Activated B cell treated with CpG ODN at 0.5 μM for 24 hours (primary cell): ENCODE data around the gene GAB3. TPM values are rescaled to one million over a fixed set of nuclear protein-coding genes. Genes with fewer than 3 reads are reported as not detected.

Experiments
- ATAC-seq: fragments of 200-7000 bp; cut with Tn5 transposase; one replicate; pipeline ENCODE4 v1.10.0; 2021; ENCODE audit warnings: low read depth, mild to moderate bottlenecking, moderate library complexity
- CTCF ChIA-PET: fragments of 350-600 bp; sonication (Branson Sonifier 250); formaldehyde crosslinking; loops from one replicate; lab custom pipeline; 2021; ENCODE audit warnings: antibody characterized with exemption; lab: Charles Lee
- POLR2A ChIA-PET: fragments of 350-600 bp; sonication (Branson Sonifier 250); formaldehyde crosslinking; loops from one replicate; lab custom pipeline; 2021; ENCODE audit warnings: antibody characterized with exemption; lab: Charles Lee
- DNase-seq: peaks from one replicate; pipeline ENCODE4 v3.0.0; 2022
- H3K27ac Mint-ChIP-seq: one replicate; pipeline ENCODE4 v1.8.0; 2020; ENCODE audit warnings: mixed read lengths
- H3K27me3 Mint-ChIP-seq: one replicate; pipeline ENCODE4 v1.8.0; 2021; ENCODE audit warnings: mixed read lengths
- H3K36me3 Mint-ChIP-seq: one replicate; pipeline ENCODE4 v1.8.0; 2021; ENCODE audit warnings: low read depth, mixed read lengths
- H3K4me1 Mint-ChIP-seq: one replicate; pipeline ENCODE4 v1.8.0; 2021; ENCODE audit warnings: mixed read lengths
- H3K4me3 Mint-ChIP-seq: one replicate; pipeline ENCODE4 v1.8.0; 2020; ENCODE audit warnings: mild to moderate bottlenecking, mixed read lengths
- H3K9me3 Mint-ChIP-seq: one replicate; pipeline ENCODE4 v1.8.0; 2020; ENCODE audit warnings: mixed read lengths
- intact Hi-C: fragments of 100-400 bp; cut with micrococcal nuclease; formaldehyde crosslinking; loops from one replicate; pipeline ENCODE4 v1.15.1; 2024
- total RNA-seq: library from RNA; stranded (reverse); gene quantifications from 2 replicates; pipeline ENCODE4 v1.2.3, GENCODE V29; 2022
- TF ChIP-seq, protein P1 (sequence below): fragments of 200-600 bp; IDR thresholded peaks from one replicate; pipeline ENCODE4 v1.8.0; 2022; ENCODE audit warnings: antibody characterized with exemption, mild to moderate bottlenecking

GAB3 gene, protein sequence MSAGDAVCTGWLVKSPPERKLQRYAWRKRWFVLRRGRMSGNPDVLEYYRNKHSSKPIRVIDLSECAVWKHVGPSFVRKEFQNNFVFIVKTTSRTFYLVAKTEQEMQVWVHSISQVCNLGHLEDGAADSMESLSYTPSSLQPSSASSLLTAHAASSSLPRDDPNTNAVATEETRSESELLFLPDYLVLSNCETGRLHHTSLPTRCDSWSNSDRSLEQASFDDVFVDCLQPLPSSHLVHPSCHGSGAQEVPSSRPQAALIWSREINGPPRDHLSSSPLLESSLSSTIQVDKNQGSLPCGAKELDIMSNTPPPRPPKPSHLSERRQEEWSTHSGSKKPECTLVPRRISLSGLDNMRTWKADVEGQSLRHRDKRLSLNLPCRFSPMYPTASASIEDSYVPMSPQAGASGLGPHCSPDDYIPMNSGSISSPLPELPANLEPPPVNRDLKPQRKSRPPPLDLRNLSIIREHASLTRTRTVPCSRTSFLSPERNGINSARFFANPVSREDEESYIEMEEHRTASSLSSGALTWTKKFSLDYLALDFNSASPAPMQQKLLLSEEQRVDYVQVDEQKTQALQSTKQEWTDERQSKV
- 7.1 and 7.5 TPM in 2 replicates for total RNA-seq

DNA sequence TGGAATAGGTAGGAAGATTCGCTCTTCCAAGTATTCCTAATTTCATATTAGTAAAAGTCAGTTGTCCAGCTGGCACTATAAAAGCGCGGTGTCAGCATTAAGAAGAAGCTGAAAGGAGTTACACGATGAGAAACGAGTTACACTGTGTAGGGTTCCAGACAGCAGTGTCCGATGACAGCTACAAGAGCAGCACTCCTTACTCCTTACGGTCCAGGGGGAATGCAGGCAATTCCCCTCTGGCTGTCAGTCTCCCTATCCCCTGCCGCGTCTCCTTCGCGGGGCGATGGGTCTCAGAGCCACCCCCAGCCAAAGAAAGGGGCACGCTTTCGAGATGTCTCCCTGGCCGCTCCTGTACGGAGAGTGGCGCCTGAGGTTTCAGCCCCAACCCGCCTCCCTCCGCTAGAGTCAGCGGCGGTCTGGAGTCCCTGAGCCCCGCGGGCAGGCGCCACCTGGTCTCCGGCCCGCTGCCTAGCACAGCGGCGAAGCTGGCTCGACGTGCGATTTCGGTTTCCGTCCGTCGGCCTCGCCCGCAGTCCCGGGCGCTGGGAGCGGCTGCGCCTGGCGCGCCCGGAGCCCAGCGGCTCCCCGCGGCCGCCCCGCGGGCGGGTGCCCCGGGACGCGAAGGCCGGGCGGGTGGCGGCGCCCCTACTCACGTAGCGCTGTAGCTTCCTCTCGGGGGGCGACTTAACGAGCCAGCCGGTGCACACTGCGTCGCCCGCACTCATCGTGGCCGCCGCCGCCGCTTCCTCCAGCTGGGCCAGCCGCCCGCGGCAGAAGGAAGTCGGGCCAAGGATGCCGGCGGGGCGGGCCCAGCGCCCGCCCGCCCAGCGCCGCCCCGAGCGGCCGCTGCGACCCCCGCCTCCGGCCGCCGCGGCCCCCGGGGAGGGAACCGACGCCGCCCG, at the start of gene GAB3:
TSS of gene GAB3 (minus strand) at position 777 of the 902 bp plus-strand sequence. CDS start at position 725, 52 bp downstream.
- H3K9me3 Mint-ChIP-seq, result no peaks in the 10 kb centered on the region
- POLR2A ChIA-PET, result interaction anchor here (0.6 to 1.6 kb wide), 6 partner anchors 12 to 341 kb away, joined by 3 to 22 read pairs (median 6); partner anchors contain the start of genes DKC1 and DNASE1L1
- no peaks in the 10 kb centered on the region for H3K27me3 Mint-ChIP-seq
- no peaks in the 10 kb centered on the region for H3K36me3 Mint-ChIP-seq
- peak within 1 kb of the TSS; percentile 86 for H3K4me3 Mint-ChIP-seq
- intact Hi-C loops, result loop anchor here (1.0 kb wide), 1 partner anchor 12 kb away; the partner anchor contains the start of gene DKC1
- H3K4me1 Mint-ChIP-seq, result peaks cover 21% of the 10 kb centered on the region
- CTCF ChIA-PET, result interaction anchor here (0.8 to 5.1 kb wide), 5 partner anchors 13 to 90 kb away, joined by 3 to 27 read pairs (median 3); partner anchors contain the start of gene DKC1
- TF ChIP-seq, protein P1, sequence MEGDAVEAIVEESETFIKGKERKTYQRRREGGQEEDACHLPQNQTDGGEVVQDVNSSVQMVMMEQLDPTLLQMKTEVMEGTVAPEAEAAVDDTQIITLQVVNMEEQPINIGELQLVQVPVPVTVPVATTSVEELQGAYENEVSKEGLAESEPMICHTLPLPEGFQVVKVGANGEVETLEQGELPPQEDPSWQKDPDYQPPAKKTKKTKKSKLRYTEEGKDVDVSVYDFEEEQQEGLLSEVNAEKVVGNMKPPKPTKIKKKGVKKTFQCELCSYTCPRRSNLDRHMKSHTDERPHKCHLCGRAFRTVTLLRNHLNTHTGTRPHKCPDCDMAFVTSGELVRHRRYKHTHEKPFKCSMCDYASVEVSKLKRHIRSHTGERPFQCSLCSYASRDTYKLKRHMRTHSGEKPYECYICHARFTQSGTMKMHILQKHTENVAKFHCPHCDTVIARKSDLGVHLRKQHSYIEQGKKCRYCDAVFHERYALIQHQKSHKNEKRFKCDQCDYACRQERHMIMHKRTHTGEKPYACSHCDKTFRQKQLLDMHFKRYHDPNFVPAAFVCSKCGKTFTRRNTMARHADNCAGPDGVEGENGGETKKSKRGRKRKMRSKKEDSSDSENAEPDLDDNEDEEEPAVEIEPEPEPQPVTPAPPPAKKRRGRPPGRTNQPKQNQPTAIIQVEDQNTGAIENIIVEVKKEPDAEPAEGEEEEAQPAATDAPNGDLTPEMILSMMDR, result no peak
- DNase-seq (peak; percentile 52), ATAC-seq (peak; percentile 68)
- H3K27ac Mint-ChIP-seq, result peak within 1 kb of the TSS; percentile 86

DNA sequence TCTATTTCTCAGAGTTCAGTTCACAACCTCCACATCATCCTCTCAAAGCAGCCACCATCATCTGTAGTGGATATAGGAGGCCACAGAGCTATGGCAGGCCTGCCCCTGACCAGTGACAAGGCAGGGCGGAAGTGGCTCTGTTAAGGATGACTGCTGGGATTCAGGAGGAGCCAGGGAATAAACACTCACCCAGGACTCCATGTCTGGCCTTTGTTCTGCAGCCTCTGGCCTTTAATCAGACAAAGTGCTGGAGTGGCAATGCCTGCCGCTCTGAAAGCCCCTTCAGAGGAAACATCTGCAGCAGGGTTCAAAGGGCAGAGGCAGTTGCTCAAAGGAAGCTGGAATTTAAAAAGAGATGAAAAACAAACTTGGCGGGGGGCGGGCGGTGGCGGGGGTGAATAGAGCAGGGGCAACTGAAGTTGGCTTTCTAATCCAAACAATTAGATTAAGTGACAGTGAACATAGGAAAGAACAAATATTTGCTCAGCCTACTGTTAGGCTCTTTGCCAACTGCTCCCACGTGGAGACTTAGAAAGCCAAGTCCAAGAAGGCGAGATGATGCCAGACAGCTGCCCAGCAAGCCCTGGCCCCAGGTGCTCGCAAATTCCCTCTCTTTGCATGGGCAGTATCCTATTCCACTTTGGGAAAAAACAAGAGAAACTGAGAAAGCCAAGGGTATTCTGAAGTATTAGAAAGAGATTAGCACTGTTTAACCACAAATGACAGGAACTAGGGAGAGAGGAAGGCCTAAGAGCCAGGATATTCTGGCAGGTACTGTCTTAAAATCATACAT, 48.9 kb upstream of the GAB3 start:
- H3K4me3 Mint-ChIP-seq, result no peak overlapping the region
- CTCF ChIA-PET, result no interaction called here
- no peaks in the 10 kb centered on the region for H3K27me3 Mint-ChIP-seq
- ATAC-seq (no peak), DNase-seq (no peak)
- no peak overlapping the region for H3K27ac Mint-ChIP-seq
- TF ChIP-seq, protein P1, result no peak
- H3K9me3 Mint-ChIP-seq, result no peaks in the 10 kb centered on the region
- H3K4me1 Mint-ChIP-seq, result peaks cover 34% of the 10 kb centered on the region
- no peaks in the 10 kb centered on the region for H3K36me3 Mint-ChIP-seq
- POLR2A ChIA-PET, result no interaction called here
- intact Hi-C loops, result no loop called here

DNA sequence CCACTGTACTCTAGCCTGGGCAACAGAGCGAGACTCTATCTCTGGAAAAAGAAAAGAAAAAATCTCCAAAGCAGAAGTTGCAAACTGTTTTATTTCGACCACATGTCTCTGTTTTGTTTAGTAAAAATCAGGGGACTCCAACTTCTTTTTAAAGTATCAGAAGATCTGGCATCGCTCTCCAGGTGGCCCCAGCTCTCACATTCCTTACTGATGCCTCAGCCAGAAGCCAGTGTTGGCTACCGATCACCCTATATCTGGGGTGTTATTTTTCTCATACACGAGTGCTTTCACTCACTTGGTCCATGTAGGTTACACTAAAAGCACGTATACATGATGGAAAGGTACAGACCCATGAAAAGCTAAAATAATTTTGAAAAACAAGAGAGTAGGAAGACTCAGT, 46.1 kb upstream of the GAB3 start:
- Mint-ChIP-seq H3K27me3 (no peaks in the 10 kb centered on the region), H3K27ac (no peak overlapping the region), H3K4me3 (no peak overlapping the region), H3K9me3 (no peaks in the 10 kb centered on the region), H3K4me1 (peaks cover 28% of the 10 kb centered on the region), H3K36me3 (no peaks in the 10 kb centered on the region)
- DNase-seq (no peak), ATAC-seq (no peak)
- CTCF ChIA-PET, result no interaction called here
- TF ChIP-seq, protein P1, result no peak
- POLR2A ChIA-PET, result no interaction called here
- intact Hi-C loops, result no loop called here

DNA sequence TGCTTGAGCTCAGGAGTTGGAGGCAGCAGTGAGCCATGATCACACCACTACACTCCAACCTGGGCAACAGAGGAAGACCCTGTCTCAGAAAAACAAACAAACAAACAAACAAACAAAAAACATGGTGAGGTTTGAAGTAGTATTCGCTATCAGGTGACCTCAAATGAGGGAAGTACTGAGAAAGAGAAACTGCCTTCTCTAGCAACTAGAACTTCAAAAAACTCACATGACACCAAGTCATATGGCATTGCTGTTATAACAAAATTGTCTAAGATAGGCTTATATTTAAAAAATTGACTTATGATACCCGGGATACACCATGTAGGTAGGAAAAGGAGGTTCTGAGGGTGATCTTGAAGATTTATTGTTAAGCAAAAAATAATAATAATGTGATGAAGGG, 44.1 kb upstream of the GAB3 start:
- TF ChIP-seq, protein P1, result no peak
- POLR2A ChIA-PET, result no interaction called here
- no peak overlapping the region for H3K4me3 Mint-ChIP-seq
- ATAC-seq, result no peak
- H3K4me1 Mint-ChIP-seq, result peaks cover 22% of the 10 kb centered on the region
- no peaks in the 10 kb centered on the region for H3K36me3 Mint-ChIP-seq
- intact Hi-C loops, result no loop called here
- no peak overlapping the region for H3K27ac Mint-ChIP-seq
- H3K27me3 Mint-ChIP-seq, result no peaks in the 10 kb centered on the region
- CTCF ChIA-PET, result no interaction called here
- no peak for DNase-seq
- H3K9me3 Mint-ChIP-seq, result no peaks in the 10 kb centered on the region
